HG03571 (cell line): ENCODE measurements around the gene STARD8.
"Not testable (repeated sequence)": the region's sequence is repeated elsewhere in the genome, so short reads cannot be mapped to it uniquely, and the experiment has no call there.

ENCODE experiments used
- ATAC-seq: cut with Tn5 transposase; IDR thresholded peaks from one replicate; pipeline ENCODE4 v1.9.1; 2021; ENCODE audit not compliant: unreplicated experiment

The STARD8 gene, protein sequence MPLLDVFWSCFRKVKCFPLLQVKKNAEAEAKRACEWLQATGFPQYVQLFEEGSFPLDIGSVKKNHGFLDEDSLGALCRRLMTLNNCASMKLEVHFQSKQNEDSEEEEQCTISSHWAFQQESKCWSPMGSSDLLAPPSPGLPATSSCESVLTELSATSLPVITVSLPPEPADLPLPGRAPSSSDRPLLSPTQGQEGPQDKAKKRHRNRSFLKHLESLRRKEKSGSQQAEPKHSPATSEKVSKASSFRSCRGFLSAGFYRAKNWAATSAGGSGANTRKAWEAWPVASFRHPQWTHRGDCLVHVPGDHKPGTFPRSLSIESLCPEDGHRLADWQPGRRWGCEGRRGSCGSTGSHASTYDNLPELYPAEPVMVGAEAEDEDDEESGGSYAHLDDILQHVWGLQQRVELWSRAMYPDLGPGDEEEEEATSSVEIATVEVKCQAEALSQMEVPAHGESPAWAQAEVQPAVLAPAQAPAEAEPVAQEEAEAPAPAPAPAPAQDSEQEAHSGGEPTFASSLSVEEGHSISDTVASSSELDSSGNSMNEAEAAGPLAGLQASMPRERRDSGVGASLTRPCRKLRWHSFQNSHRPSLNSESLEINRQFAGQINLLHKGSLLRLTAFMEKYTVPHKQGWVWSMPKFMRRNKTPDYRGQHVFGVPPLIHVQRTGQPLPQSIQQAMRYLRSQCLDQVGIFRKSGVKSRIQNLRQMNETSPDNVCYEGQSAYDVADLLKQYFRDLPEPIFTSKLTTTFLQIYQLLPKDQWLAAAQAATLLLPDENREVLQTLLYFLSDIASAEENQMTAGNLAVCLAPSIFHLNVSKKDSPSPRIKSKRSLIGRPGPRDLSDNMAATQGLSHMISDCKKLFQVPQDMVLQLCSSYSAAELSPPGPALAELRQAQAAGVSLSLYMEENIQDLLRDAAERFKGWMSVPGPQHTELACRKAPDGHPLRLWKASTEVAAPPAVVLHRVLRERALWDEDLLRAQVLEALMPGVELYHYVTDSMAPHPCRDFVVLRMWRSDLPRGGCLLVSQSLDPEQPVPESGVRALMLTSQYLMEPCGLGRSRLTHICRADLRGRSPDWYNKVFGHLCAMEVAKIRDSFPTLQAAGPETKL

DNA sequence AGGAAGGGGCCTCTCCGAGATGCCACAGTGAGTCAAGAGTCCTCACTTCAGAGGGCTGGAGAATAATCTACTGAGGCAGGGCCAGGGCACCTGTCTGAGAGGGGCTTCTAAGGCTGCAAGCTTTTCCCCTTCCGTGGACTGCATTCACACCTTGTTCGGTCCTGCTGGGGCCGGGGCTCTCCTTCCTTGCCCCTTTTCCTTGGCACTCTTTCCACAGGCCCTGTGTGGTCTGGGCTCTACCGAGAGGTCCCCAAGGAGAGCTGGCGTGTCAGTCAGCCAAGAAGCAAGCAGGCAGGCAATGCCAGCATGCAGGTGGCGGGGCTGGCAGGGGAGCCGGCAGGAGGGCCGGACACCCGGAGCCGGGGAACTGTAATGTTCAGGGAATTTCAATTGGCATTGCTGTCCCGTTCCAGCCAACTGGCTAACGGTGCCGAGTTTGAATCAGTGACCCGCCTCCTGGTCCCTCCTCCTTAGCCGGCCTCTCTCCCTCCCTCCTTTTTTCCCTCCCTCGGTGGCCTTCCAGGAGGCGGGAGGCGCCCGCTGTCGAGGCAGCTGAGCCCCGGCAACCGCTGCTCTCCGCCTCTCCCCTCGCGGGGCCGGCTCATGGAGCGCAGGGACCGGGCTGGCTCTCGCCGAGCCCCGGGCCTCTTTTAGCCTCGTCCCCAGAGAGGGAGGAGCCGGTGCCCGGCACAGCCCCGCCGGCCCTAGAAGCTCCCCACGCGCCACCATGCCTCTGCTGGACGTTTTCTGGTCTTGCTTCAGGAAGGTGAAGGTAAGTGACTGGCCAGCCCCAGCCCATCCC, at the start of gene STARD8:
Gene STARD8 (plus strand): TSS at position 511 of the 802 bp plus-strand sequence. CDS start 217 bp downstream, at position 728.
- ATAC-seq = no peak

DNA sequence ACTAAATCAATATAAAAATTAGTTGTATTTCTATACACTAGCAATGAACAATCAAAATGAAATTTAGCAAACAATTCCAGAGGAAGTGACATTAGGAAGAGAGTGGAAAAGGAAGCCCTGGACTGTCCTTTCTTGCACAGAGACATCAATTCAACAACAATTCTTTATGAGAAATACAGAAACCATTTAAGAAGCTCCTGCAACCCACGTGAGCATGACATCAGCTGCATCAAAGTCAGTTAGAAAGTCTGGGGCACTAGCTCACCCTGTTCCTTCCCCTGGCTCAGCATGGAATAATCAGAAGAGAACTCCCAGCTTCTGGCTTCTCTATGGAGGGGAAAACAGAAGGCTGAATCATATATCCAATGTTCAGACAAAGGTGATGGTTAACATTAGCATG, 48.6 kb upstream of the STARD8 start:
- ATAC-seq = no peak

DNA sequence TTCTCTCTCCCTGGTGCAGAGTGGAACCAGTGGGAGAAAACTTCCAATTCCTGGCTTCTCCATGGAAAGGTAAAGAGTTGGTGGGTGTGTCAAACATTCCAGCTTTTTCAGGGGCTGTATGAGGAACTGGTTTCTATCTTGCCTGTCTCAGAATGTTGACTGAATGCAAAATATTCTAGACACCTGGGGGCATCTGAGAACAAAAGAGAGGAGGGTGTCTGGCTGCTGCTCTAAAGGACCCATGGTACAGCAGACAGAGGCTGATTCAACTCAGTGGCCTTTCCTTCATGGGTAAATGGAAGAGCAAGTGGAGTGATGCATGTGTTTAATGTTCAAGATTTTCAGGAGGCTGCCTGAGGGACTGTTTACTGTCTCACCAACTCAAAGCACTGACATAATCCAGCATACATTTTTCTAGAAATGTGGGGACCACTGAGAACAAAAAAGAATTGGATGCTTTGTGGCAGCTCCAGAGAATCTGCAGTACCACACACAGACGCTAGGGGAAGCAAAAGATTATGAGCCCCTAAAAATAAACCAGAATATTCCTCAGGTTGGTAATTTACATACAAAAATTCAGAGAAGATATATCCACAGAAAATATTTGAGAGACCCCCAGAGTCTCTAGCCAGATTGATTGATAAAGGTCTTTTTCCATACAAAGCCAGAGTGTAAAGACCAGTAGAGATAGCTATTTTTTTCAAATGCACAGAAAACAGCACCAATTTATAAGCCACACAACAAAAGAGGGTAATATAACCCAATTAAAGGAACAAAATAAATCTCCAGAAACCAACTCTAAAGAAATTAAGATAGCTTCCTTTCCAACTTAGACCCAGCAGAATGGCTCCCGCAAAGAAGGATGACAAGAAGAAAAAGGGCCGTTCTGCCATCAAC, 48.0 kb upstream of the STARD8 start:
- no peak for ATAC-seq

DNA sequence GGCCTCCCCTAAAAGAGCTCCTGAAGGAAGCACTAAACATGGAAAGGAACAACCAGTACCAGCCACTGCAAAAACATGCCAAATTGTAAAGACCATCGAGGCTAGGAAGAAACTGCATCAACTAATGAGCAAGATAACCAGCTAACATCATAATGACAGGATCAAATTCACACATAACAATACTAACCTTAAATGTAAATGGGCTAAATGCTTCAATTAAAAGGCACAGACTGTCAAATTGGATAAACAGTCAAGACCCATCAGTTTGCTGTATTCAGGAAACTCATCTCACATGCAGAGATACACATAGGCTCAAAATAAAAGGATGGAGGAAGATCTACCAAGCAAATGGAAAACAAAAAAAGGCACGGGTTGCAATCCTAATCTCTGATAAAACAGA, 43.2 kb upstream of the STARD8 start:
- not testable (repeated sequence) for ATAC-seq

DNA sequence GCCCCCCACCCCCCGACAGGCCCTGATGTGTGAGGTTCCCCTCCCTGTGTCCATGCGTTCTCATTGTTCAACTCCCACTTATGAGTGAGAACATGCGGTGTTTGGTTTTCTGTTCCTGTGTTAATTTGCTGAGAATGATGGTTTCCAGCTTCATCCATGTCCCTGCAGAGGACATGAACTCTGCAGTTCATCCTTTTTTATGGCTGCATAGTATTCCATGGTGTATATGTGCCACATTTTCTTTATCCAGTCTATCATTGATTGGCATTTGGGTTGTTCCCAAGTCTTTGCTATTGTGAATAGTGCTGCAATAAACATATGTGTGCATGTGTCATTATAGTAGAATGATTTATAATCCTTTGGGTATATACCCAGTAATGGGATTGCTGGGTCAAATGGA, 32.7 kb upstream of the STARD8 start:
- not testable (repeated sequence) for ATAC-seq

DNA sequence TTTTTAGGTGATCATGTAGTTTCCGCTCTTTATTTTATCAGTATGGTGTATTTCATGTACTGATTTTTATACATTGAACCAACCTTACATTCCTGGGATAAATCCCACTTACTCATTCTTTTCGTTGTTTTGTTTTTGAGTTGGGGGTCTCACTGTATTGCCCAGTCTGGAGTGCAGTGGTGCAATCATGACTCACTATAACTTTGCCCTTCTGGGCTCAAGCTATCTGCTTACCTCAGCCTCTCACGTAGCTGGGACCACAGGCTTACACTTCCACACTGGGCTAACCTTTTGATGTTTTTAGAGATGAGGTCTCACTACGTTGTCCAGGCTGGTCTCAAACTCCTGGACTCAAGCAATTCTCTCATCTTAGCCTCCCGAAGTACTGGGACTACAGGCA, 19.5 kb upstream of the STARD8 start:
- ATAC-seq = no peak

DNA sequence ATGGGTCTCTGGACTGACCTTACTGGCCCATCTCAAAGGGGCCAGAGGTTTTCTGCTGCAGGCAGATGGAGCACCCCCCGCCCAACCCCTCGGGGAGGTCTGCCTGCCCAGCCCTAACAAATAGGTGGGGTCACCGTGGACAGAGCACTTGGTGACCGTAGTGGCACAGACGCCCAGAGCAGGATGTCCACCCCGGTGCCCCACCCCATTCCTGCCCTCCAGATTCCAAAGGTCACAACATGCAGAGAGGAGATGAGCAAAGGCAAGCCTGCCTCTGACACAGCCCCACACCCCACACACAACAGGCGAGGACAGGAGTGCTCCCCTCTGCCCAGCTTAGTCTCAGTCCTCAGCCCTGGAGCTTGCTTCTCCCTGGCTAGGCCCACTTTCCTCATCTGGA, 17.5 kb upstream of the STARD8 start:
- ATAC-seq = not testable (repeated sequence)

DNA sequence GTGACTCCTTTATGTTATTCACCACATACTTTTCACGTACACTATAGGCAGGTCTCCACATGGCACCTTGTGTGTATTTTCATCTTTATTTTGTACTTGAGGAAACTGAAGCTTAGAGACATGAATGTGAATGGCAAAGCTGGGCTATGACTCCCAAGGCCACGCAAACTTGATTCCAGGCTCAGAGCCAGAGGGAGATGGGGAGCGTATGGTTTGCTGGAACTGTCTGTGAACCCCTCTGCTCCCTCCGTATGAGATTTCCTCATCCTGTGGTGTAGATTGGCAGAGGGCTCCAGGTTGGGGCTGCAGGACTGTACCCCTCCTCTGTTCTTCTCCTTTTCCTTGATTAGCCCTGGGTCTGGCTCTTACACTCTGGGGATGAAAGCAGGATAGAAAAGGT, 16.1 kb upstream of the STARD8 start:
- no peak for ATAC-seq

DNA sequence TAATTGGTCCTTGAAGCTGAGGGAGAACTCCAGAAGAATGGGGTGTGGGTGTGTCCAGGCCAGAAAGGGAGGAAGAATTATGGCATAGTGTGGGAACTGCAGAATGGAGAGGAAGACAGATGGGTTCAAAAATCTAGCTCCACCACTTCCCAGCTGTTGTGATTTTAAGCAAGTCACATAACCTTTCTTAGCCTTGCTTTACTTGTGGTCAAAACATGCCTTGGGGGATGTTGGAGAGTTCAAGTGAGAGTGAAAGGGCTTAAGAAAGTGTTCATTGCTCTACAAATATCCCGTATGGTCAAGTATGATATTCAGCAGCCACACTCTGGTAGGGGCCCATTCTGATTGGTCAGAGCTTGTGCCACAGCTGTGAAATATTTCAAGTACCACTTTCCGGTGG, 15.0 kb upstream of the STARD8 start:
- no peak for ATAC-seq

DNA sequence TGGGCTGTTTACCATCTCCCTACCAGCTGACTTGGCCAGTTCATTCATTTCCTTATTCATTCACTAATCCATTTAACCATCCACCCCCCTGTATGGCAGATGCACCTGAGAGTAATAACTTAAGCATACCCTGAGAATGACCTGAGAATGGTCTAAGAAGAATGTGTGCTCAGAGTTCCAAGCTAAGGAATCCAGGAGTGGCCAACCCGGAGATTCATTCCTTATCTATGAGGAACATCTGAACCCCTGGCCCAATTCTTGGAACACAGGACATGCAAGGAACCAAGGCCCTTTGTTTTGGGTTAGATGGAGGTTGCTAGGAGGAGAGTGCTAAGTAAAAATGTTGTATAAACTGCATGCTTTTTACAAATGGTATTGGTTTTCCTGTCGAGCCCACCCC, 13.5 kb upstream of the STARD8 start:
- no peak for ATAC-seq

DNA sequence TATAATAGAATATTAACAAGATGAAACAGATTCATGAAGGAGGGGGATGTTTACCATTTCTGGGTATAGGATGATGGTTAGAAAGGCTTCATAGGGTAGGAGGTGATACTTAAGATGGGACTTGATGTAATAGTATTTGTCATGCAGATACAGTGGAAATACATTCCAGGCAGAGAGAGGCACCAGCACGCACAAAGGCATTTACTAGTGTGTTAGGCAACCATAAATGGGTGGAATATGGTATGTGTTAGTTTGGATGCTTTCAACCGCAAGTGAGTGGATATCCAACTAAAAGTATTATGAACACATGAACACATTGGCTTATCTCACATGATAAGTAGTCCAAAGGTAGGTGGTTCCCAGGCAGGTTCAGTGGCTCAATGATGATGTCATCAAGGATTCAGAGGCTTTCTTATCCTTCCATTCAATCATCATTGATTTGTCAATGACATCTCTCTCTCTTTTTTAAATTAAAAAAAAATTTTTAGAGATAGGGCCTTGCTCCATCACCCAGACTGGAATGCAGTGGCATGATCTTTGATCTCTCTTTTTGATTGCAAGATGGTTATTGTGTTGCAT, 12.7 kb upstream of the STARD8 start:
- ATAC-seq = no peak

DNA sequence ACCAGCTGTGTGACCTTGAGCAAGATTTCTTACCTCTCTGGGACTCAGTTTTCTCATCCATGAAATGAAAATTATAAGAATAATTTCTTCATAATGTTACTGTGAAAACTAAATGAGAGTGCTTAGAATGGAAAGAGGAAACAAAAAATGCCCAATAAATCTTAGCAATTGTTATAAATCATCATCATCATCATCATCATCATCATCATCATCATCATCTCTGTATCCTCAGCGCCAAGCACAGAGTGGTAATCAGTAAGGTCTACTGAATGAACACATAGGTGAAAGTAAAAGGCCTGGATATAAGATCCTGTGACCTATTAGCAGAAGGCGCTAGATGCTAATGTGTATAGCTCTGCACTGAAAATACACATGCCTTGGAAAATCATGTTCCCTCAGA, 6.8 kb upstream of the STARD8 start:
- no peak for ATAC-seq

DNA sequence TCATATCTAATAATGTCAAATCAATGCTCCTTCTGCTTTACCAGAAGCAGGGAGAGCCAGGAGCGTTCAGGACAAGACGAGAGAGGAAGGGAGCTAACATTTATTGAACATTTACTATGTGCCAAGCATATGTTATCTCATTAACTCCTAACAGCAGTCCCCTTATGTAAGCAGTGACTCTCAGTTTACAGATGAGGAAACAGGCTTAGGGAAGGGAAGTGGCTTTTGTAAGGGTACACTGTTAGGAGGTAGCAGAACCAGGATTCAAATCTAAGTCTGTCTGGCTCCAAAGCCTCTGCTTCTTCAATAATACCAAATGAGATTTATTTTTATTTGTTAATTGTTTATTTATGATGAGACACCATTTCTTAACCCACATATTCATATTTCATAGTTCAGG, 2.6 kb upstream of the STARD8 start:
- no peak for ATAC-seq

DNA sequence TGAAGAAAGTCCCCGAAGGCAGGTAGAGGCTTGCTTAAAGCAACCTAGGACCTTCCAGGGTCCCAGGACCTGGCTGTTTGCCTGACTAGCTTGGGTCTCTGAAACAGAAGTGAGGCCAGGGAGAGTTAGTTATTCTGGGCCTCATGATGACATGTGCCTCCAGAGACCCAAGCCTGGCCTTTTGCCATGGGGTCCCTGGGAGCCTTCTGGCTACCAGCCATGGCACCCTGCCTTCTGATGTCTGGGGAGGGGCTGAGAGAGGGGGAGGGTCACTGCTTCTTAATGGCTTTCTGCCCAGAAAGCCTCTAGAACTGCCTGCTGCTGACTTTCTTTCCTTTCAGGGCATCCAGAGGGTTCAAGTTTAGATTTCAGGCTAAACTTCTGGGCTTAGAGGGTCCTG, 1.0 kb upstream of the STARD8 start:
- ATAC-seq = no peak

DNA sequence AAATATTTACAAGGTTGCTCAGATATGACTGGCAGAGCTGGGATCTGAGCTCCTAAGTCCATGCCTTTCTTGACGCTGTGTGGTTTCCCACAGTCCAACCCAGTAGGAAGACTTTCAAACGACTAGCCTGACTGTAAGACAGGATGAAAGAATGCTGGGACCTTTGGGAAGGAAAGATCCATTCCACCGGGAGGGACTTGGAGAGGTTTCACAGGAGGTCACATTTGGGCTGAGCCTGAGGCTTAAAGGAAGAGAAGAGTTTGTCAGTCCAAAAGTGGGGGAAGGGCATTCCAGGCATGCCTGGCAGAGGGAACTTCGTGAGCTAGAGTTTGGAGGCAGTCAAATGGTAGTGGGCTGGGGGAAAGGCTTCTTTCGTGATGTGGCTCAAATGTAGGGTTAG, 1.5 kb downstream of the STARD8 start:
- no peak for ATAC-seq

DNA sequence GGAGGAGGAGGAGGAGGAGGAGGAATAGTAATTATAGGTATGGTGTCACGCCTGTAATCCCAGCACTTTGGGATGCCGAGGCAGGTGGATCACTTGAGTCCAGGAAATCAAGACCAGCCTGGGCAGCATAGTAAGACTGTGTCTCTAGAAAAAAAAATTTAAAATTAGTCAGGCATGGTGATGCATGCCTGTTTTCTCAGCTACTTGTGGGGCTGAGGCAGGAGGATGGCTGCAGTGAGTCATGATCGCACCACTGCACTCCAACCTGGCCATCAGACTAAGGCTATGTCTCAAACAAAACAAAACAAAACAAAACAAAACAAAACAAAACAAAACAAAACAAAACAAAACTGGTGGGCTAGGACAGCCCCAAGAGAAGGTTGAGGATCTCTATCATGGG, 3.0 kb downstream of the STARD8 start:
- no peak for ATAC-seq

DNA sequence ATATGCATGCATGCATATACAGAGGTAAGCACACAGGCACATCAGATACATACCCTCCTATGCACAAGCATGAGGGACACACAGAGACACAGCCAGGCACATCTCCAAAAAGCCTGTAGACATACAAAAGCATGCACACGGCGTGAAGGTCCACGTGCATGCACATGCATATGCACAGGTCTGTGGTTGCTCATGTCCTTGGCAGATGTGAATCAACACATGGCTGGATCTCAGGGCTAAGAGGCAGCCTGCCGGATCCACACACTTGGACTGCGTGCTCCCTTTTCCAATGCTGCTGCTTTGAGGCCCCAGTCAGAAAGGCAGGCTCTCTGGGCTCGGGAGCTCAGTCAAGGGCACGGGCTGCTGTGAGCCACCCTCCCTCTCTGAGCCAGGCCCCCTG, 3.6 kb downstream of the STARD8 start:
- ATAC-seq = no peak

DNA sequence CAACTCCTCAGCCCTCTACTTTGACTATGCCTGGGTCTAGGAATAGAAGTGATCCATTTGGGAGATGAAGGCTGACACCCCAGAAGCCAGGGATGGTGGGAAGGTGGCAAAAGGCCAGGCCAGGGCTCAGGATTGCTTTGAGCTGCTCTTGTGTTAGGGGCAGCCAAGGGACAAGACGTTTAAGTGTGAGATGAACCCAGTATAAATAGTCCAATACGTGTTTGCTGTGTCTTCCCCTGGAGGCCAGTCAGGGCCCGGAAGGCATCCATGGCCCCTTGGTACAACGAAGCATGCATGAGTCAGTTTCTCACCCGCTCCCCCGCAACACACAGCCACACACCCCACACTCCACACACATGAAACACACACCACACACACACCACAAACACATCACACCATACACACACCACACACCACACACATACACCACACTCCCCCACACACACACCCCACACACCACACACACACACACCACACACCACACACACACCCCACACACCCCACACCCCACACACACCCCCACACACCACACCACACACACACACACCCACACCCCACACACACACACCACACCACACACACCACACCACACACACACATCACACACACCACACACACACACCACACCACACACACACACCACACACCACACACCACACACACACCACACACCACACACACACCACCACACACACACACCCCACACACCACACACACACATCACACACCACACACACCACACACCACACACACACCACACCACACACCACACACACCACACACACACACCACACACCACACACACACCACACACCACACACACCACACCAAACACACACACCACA, 5.1 kb downstream of the STARD8 start:
- ATAC-seq = no peak

DNA sequence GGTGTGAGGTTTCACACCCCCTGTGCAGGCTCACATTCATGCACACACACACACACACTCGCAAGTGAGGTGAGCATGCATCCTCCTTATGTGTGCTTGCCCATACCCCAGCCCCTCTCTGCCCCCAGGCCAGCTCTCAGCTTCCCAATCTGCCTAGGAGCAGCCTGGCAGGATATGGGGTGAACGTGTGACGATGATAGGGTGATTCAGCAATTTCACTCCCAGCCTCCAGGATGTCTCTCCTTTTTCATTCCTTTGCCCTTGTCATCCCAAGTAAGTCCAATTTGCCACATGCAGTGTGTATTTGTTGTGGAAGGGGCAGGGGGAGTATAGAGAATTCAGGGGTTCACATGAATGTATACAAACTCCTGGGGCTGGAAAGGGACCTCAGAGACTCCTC, 7.2 kb downstream of the STARD8 start:
- ATAC-seq = no peak
